B cell (primary cell): ENCODE results near the gene PHC2. TPM values are rescaled to one million over a fixed set of nuclear protein-coding genes. Genes with fewer than 3 reads are reported as not detected.

Source experiments
- ATAC-seq: fragments of 200-7000 bp; cut with Tn5 transposase; one replicate; pipeline ENCODE4 v1.10.0; 2021; ENCODE audit warnings: low read depth, mild to moderate bottlenecking, moderate number of reproducible peaks, moderate library complexity
- CTCF ChIA-PET: fragments of 350-600 bp; sonication (Branson Sonifier 250); formaldehyde crosslinking; loops from one replicate; lab custom pipeline; 2021; ENCODE audit warnings: antibody characterized with exemption, inconsistent platforms; lab: Charles Lee
- POLR2A ChIA-PET: fragments of 350-600 bp; sonication (Branson Sonifier 250); formaldehyde crosslinking; loops from one replicate; lab custom pipeline; 2021; ENCODE audit warnings: antibody characterized with exemption; lab: Charles Lee
- DNase-seq: peaks from one replicate; pipeline ENCODE4 v3.0.0; 2013
- H2AFZ ChIP-seq: 2 replicates; pipeline ENCODE4 v1.6.1; 2012; ENCODE audit warnings: mild to moderate bottlenecking, low read depth, low read length; ENCODE audit not compliant: insufficient read depth, poor library complexity, severe bottlenecking
- H3K27ac ChIP-seq, 2 donors: 1 replicate in 1 of 2; 2 replicates in 1 of 2; pipeline ENCODE4 v1.5.1; 2012 to 2013; ENCODE audit warnings: low read length in 2 of 2, mild to moderate bottlenecking in 2 of 2, moderate library complexity in 1 of 2
- H3K27me3 ChIP-seq, 4 experiments: fragments of 200-600 bp in 1 of 4; sonication (generic) in 1 of 4; replicated peaks in 1 of 4; 1 replicate in 2 of 4; 2 replicates in 2 of 4; pipeline versions ENCODE4 v1.6.1 to v1.7.0; 2013 to 2016; ENCODE audit warnings: low read length in 3 of 4, mild to moderate bottlenecking in 2 of 4, mixed read lengths in 1 of 4, moderate library complexity in 1 of 4; ENCODE audit not compliant: insufficient read depth in 4 of 4, control insufficient read depth in 3 of 4; ENCODE audit errors: control extremely low read depth in 1 of 4
- H3K36me3 ChIP-seq, 2 experiments: replicated peaks in 1 of 2; 1 replicate in 1 of 2; 2 replicates in 1 of 2; pipeline versions ENCODE4 v1.6.1 to v1.7.1; 2013; ENCODE audit warnings: low read length in 1 of 2; ENCODE audit not compliant: insufficient read depth in 2 of 2, control insufficient read depth in 1 of 2; ENCODE audit errors: control extremely low read depth in 1 of 2, extremely low read depth in 1 of 2
- H3K4me1 ChIP-seq, 2 donors: fragments of 200-600 bp in 1 of 2; sonication (generic) in 1 of 2; 1 replicate in 1 of 2; 2 replicates in 1 of 2; pipeline versions ENCODE4 v1.5.1 to v1.6.1; 2013 to 2017; ENCODE audit warnings: low read length in 2 of 2; ENCODE audit not compliant: control insufficient read depth in 2 of 2, insufficient read depth in 2 of 2
- H3K4me2 ChIP-seq: replicated peaks from 2 replicates; pipeline ENCODE3; 2012; ENCODE audit warnings: mild to moderate bottlenecking, low read depth, low read length; ENCODE audit not compliant: poor library complexity, severe bottlenecking
- H3K4me3 ChIP-seq, 5 experiments: fragments of 200-600 bp in 1 of 5; sonication (generic) in 1 of 5; 1 replicate in 3 of 5; 2 replicates in 2 of 5; pipeline versions ENCODE4 v1.5.1 to v1.7.0; 2011 to 2016; ENCODE audit warnings: low read length in 4 of 5, mild to moderate bottlenecking in 4 of 5, low read depth in 2 of 5, control low read depth in 1 of 5, moderate library complexity in 1 of 5; ENCODE audit not compliant: insufficient read depth in 1 of 5; ENCODE audit errors: control extremely low read depth in 1 of 5, extremely low read depth in 1 of 5
- H3K79me2 ChIP-seq: fragments of 200-600 bp; sonication (generic); one replicate; pipeline ENCODE4 v1.6.0; 2016; ENCODE audit warnings: low read length; ENCODE audit not compliant: control insufficient read depth, insufficient read depth
- H3K9ac ChIP-seq: fragments of 200-600 bp; sonication (generic); 2 replicates; pipeline ENCODE4 v1.6.1; 2017; ENCODE audit warnings: mild to moderate bottlenecking, low read length, moderate library complexity
- H3K9me3 ChIP-seq, 3 donors: one replicate each; pipeline versions ENCODE4 v1.6.1 to v1.7.1; 2013; ENCODE audit warnings: low read length in 2 of 3; ENCODE audit not compliant: control insufficient read depth in 2 of 3, insufficient read depth in 1 of 3; ENCODE audit errors: control extremely low read depth in 1 of 3
- H4K20me1 ChIP-seq: 2 replicates; pipeline ENCODE4 v1.6.0; 2012; ENCODE audit warnings: mild to moderate bottlenecking, low read length; ENCODE audit not compliant: insufficient read depth, control insufficient read depth, poor library complexity, severe bottlenecking
- H3K27ac Mint-ChIP-seq: one replicate; pipeline ENCODE4 v1.8.0; 2021; ENCODE audit warnings: mixed read lengths
- H3K27me3 Mint-ChIP-seq: one replicate; pipeline ENCODE4 v1.8.0; 2021; ENCODE audit warnings: mixed read lengths
- H3K4me1 Mint-ChIP-seq: one replicate; pipeline ENCODE4 v1.8.0; 2021; ENCODE audit warnings: mixed read lengths
- H3K4me3 Mint-ChIP-seq: one replicate; pipeline ENCODE4 v1.8.0; 2021; ENCODE audit warnings: mixed read lengths
- H3K9me3 Mint-ChIP-seq: one replicate; pipeline ENCODE4 v1.8.0; 2022; ENCODE audit warnings: mixed read lengths; ENCODE audit not compliant: insufficient read depth
- EZH2 ChIP-seq: IDR thresholded peaks from 2 replicates; pipeline ENCODE4 v1.6.1; 2012; ENCODE audit warnings: borderline replicate concordance, low read depth, mild to moderate bottlenecking, moderate library complexity, low read length; ENCODE audit not compliant: insufficient read depth, poor library complexity, severe bottlenecking
- WGBS: methylation state at CpG from one replicate; pipeline ENCODE4 v1.1.5; 2013; ENCODE audit warnings: missing lambda C conversion rate; ENCODE audit not compliant: insufficient coverage; 5-methylcytosine and 5-hydroxymethylcytosine counted together
- intact Hi-C: fragments of 100-400 bp; cut with micrococcal nuclease; formaldehyde crosslinking; loops from one replicate; pipeline ENCODE4 v1.10.0; 2022
- polyA plus RNA-seq: library from polyadenylated mRNA; depleted of rRNA; stranded (reverse); fragments of >200 nt; gene quantifications from 2 replicates; pipeline ENCODE4 v1.2.3, GENCODE V29; 2012
- total RNA-seq, 2 donors: library from RNA; stranded (reverse); fragments of 120-200 nt in 1 of 2; gene quantifications; 1 replicate in 1 of 2; 2 replicates in 1 of 2; pipeline versions ENCODE4 v1.2.3 to v1.2.4, GENCODE V29; 2013 to 2022
- TF ChIP-seq, protein P1 (sequence below): fragments of 200-600 bp; IDR thresholded peaks from one replicate; pipeline ENCODE4 v1.8.0; 2022; ENCODE audit warnings: antibody characterized with exemption, mild to moderate bottlenecking

PHC2 gene
- total and polyA plus RNA-seq, 2 donors (not counting 1 experiment from before 2014, with no cell fraction given), result 23.1 to 23.4 TPM

DNA sequence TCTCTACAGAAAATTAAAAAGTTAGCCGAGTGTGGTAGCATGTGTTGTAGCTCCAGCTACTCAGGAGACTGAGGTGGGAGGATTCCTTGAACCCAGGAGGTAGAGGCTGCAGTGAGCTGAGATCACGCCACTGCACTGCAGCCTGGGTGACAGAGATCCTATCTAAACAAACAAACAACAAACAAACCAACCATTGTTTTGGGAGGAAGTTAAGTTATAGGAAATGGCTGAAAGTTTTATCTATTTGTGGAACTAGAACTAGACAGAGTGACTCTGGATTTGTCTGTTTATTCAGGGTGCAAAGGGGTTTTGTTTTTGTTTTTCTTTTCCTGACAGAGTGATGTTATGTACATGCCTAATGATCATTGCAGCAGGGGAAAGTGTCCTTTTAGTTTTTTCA lies 143.6 kb downstream of the PHC2 start:
- no CpG with 5 or more reads among the region's 2 CpGs for WGBS

DNA sequence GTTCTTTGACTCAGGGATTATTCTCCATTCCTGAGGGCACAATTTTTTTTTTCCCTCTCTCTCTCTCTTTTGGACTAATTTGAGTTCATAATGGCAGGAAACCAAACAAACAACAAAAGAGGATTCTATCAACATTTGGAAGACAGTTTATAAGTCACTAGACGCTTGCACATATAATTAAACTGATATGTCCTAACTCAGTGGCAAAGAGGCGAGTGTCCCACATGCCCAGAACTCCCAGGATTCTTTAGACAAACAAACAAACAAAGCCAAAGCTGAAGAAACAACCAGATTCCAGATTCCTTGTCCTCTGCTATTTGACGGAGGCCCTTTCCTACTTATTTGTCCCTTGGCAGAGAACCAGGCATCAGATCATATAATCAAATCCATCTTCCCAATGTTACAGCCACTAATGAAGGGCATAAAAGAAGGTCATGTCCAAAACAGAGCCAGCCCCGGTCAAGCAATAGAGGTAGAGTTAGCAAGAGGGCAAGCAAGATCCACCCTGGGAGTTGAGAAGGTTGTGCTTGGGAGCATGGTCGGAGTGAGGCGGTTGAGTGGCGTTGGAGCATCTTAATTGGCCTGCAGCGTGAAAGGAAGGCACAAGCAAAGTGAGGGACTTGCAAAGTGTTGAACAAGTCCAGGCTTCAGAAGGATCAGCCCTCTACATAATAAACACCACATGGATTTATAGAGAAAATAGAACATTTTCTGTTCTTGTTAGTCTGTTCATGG lies 144.3 kb downstream of the PHC2 start:
- CTCF ChIA-PET, result no interaction called here
- no peak for DNase-seq
- Histone ChIP-seq H3K79me2 (peaks cover 4% of the 10 kb centered on the region), H3K27ac (no peak overlapping the region), H3K9me3 (peaks cover 0 to 11% (median 0%) of the 10 kb centered on the region in 3 donors), H3K4me1 (no peaks in the 10 kb centered on the region), H3K27me3 (no peaks in the 10 kb centered on the region), H3K36me3 (peaks cover 0 to 52% of the 10 kb centered on the region in 2 experiments), H4K20me1 (no peaks in the 10 kb centered on the region), H3K4me2 (no peak overlapping the region), H2AFZ (no peak overlapping the region), H3K9ac (no peak overlapping the region), H3K4me3 (no peak overlapping the region)
- H3K9me3 Mint-ChIP-seq, result no peaks in the 10 kb centered on the region
- H3K4me3 Mint-ChIP-seq, result no peak overlapping the region
- no peak overlapping the region for H3K27ac Mint-ChIP-seq
- ATAC-seq, result no peak
- no peaks in the 10 kb centered on the region for H3K4me1 Mint-ChIP-seq
- no peaks in the 10 kb centered on the region for H3K27me3 Mint-ChIP-seq
- WGBS, result 100% methylated on average over 6 of the region's 8 CpGs
- intact Hi-C loops, result no loop called here
- TF ChIP-seq EZH2, result no peak
- TF ChIP-seq, protein P1, sequence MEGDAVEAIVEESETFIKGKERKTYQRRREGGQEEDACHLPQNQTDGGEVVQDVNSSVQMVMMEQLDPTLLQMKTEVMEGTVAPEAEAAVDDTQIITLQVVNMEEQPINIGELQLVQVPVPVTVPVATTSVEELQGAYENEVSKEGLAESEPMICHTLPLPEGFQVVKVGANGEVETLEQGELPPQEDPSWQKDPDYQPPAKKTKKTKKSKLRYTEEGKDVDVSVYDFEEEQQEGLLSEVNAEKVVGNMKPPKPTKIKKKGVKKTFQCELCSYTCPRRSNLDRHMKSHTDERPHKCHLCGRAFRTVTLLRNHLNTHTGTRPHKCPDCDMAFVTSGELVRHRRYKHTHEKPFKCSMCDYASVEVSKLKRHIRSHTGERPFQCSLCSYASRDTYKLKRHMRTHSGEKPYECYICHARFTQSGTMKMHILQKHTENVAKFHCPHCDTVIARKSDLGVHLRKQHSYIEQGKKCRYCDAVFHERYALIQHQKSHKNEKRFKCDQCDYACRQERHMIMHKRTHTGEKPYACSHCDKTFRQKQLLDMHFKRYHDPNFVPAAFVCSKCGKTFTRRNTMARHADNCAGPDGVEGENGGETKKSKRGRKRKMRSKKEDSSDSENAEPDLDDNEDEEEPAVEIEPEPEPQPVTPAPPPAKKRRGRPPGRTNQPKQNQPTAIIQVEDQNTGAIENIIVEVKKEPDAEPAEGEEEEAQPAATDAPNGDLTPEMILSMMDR, result no peak
- POLR2A ChIA-PET, result no interaction called here

More for the DNA sequence above, 143.6 kb downstream of the PHC2 start:
- Histone ChIP-seq H4K20me1 (no peaks in the 10 kb centered on the region), H3K4me1 (no peaks in the 10 kb centered on the region), H3K9ac (no peak overlapping the region), H3K27me3 (no peaks in the 10 kb centered on the region), H3K27ac (no peak overlapping the region), H2AFZ (no peak overlapping the region), H3K4me2 (no peak overlapping the region), H3K79me2 (peaks cover 4% of the 10 kb centered on the region), H3K4me3 (no peak overlapping the region), H3K36me3 (peaks cover 0 to 45% of the 10 kb centered on the region in 2 experiments), H3K9me3 (peaks cover 0 to 11% (median 0%) of the 10 kb centered on the region in 3 donors)
- Mint-ChIP-seq H3K4me3 (no peak overlapping the region), H3K4me1 (no peaks in the 10 kb centered on the region), H3K9me3 (no peaks in the 10 kb centered on the region), H3K27me3 (no peaks in the 10 kb centered on the region), H3K27ac (no peak overlapping the region)
- intact Hi-C loops, result no loop called here
- DNase-seq (no peak), ATAC-seq (no peak)
- no peak for TF ChIP-seq EZH2
- TF ChIP-seq, protein P1, result no peak
- ChIA-PET CTCF (no interaction called here), POLR2A (no interaction called here)
